Aorta (tissue), 5 donors: Measurements from ENCODE around the gene SLC6A20. TPM values are rescaled to one million over a fixed set of nuclear protein-coding genes. Genes with fewer than 3 reads are reported as not detected.

Experiments
- ATAC-seq: fragments of 200-7000 bp; cut with Tn5 transposase; one replicate; pipeline ENCODE4 v1.9.1; 2022; ENCODE audit warnings: moderate library complexity; ENCODE audit not compliant: low FRiP score
- DNase-seq, 2 donors: peaks; one replicate each; pipeline ENCODE4 v3.0.0-alpha.2; 2020
- H3K27ac ChIP-seq, 2 donors: one replicate each; pipeline ENCODE4 v1.5.1; 2013; ENCODE audit warnings: low read length in 2 of 2, mild to moderate bottlenecking in 2 of 2, moderate library complexity in 2 of 2, control low read depth in 1 of 2, inconsistent platforms in 1 of 2, low read depth in 1 of 2
- H3K27me3 ChIP-seq, 2 donors: one replicate each; pipeline ENCODE4 v1.6.1; 2013; ENCODE audit warnings: control low read depth in 1 of 2, low read length in 1 of 2, mild to moderate bottlenecking in 1 of 2, moderate library complexity in 1 of 2; ENCODE audit not compliant: insufficient read depth in 2 of 2, control insufficient read depth in 1 of 2
- H3K36me3 ChIP-seq, 2 donors: one replicate each; pipeline ENCODE4 v1.6.1; 2013; ENCODE audit warnings: control low read depth in 1 of 2, low read length in 1 of 2, mild to moderate bottlenecking in 1 of 2; ENCODE audit not compliant: insufficient read depth in 2 of 2, control insufficient read depth in 1 of 2
- H3K4me1 ChIP-seq, 2 donors: one replicate each; pipeline ENCODE4 v1.6.1; 2013; ENCODE audit warnings: low read length in 2 of 2, control low read depth in 1 of 2, mild to moderate bottlenecking in 1 of 2, moderate library complexity in 1 of 2; ENCODE audit not compliant: insufficient read depth in 2 of 2, control insufficient read depth in 1 of 2
- H3K4me3 ChIP-seq, 2 donors: one replicate each; pipeline ENCODE4 v1.5.1; 2013; ENCODE audit warnings: low read length in 2 of 2, control low read depth in 1 of 2, mild to moderate bottlenecking in 1 of 2
- H3K9me3 ChIP-seq: one replicate; pipeline ENCODE4 v1.6.1; 2013; ENCODE audit warnings: mild to moderate bottlenecking, low read length; ENCODE audit not compliant: control insufficient read depth
- WGBS, 2 donors: extraction: QIAGEN DNeasy Blood & Tissue Kit; methylation state at CpG; one replicate each; pipeline ENCODE4 v1.1.7; 2013; 5-methylcytosine and 5-hydroxymethylcytosine counted together
- intact Hi-C, 2 donors: fragments of 100-400 bp; cut with DNase I; formaldehyde crosslinking; loops; one replicate each; pipeline versions ENCODE4 v1.14.2 to v1.15.0; 2022
- polyA plus RNA-seq, 2 donors: library from polyadenylated mRNA; stranded (reverse); fragments of 200-250 nt; gene quantifications; one replicate each; pipeline ENCODE4 v1.2.3, GENCODE V29; 2013
- total RNA-seq, 2 donors: library from RNA; stranded (reverse); fragmentation: NEBNext Ultra II Directional; extraction: Animal tissue kit (Norgen Biotek cat#: 25700); gene quantifications; one replicate each; pipeline ENCODE4 v1.2.1, GENCODE V29; 2021
- donor health status: healthy with polysubstance abuse.
- donor health status: Bipolar disorder and iron deficiency.
- donor health status: DM: no; HTN: no; CAD: no.
- donor health status: DM: no; HTN: no; CAD: no.
- donor health status: DM: yes; HTN: yes; CAD: no.

SLC6A20 gene
- total and polyA plus RNA-seq, 4 donors = 0.10 to 1.0 (median 0.15) TPM; not detected in 1

DNA sequence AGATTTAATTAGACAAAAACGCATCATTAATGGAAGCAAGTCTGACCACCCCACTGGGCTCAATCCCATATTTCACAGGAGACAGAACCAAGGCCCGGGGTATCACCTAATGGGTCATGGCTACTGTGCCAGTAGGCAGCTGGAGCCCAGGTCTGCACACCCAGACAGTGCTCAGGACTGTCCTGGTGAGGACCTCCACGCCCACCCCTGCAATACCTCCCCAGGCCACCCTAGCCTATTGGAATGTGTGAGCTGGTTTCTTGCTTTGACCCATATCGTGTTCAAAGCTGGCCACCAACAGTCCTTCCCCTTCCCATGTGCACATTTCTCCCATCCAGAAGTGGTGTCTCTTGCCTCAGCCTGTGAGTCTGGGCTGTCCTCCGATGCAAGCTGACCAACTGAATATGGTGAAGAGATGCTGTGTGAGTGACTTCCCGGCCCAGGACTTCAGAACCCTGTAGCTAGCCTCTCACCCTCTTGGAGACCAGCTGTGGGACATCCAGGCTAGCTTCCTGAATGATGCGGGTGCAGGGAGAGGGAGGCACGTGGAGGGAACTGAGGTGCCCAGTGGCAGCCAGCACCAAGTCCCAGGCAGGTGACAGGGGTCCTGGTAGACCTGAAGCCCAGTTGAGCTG, 19.1 kb downstream of the SLC6A20 start:
- Histone ChIP-seq H3K27me3 (no peaks in the 10 kb centered on the region), H3K36me3 (no peaks in the 10 kb centered on the region), H3K9me3 (no peaks in the 10 kb centered on the region), H3K4me1 (no peaks in the 10 kb centered on the region), H3K4me3 (no peak overlapping the region), H3K27ac (no peak overlapping the region)
- ATAC-seq (no peak), DNase-seq (no peak)
- 88 to 89% methylated on average over 8 of the region's 8 CpGs for WGBS, 2 donors
- intact Hi-C loops = loop anchor here in 1 of 2 donors (10.0 kb wide), 1 partner anchor 128 kb away; no protein-coding TSS in a partner anchor

DNA sequence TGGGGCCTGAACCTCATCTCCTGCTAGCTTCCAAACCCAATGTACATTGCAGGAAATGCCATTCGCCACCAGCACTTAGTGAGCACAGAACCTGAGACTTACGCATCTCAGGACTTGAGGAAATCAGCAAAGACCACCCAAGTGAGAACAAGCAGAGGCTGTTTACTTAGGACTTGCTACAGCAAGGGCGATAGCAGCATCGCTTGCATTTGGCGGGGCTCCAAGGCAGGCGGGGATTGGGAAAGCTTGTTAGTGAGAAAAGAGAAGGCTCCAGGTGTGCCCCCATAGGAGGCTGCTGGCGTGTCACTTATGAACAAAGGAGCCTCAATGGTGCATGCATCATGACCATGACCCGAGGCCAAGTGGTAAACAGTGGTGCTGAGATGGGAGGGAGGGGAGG, 19.7 kb downstream of the SLC6A20 start:
- Histone ChIP-seq H3K27me3 (no peaks in the 10 kb centered on the region), H3K36me3 (no peaks in the 10 kb centered on the region), H3K4me3 (no peak overlapping the region), H3K4me1 (no peaks in the 10 kb centered on the region), H3K9me3 (no peaks in the 10 kb centered on the region), H3K27ac (no peak overlapping the region)
- 51 to 53% methylated on average over 8 of the region's 8 CpGs for WGBS, 2 donors
- DNase-seq = no peak
- intact Hi-C loops = loop anchor here in 1 of 2 donors (10.0 kb wide), 1 partner anchor 128 kb away; no protein-coding TSS in a partner anchor
- no peak for ATAC-seq

DNA sequence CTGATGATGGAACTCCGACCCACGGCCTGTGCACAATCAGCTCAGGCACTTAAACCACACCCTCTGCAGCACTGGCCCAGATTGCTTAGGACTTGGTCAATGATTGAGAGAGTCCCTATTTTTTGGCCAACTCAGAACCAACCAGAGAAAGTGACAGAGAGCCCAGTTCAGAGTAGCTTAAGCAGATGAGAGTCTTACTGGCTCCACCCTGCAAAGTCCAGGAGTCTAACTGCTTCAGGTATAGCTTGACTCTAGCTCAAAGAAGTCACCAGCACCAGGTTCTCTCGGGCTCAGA, 20.1 kb downstream of the SLC6A20 start:
- intact Hi-C loops = loop anchor here in 1 of 2 donors (10.0 kb wide), 1 partner anchor 129 kb away; no protein-coding TSS in a partner anchor
- Histone ChIP-seq H3K9me3 (no peaks in the 10 kb centered on the region), H3K27me3 (no peaks in the 10 kb centered on the region), H3K27ac (no peak overlapping the region), H3K4me3 (no peak overlapping the region), H3K4me1 (no peaks in the 10 kb centered on the region), H3K36me3 (no peaks in the 10 kb centered on the region)
- DNase-seq = no peak
- 61 to 69% methylated on average over 3 of the region's 3 CpGs for WGBS, 2 donors
- no peak for ATAC-seq

DNA sequence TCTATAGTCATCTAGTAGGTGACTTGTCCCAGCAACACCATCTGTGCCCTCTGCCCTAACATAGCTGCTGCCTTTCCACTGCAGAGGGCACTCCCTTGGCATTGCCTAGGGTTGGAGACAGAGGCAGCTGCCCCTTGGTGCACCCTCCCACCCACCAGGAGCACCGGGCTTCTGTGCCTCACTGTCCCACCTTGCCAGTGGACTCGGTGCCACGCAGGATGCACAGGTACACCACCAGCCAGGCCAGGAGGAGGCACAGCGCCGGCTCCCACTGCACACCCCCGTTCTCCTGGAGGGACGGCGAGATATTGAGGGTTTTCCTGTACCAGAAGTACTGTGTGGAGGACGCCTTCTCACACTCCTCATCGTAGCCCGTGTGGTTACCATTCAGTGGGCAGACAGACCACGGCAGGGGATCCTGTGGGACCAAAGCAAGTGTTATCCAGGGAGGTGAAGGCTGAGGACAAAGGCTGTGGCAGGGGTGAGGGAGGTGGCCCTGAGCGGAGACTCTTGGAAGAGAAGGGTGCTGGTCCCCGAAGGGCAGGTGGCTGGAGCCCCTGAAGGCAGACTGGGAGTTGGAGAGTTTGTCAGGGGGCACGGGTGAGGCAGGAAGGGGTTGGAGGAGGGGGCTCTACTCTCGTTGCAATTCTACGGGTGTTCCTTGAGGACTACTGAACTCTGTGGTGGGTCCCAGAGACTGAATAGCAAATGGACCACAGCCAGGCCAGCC, 20.6 kb downstream of the SLC6A20 start:
- intact Hi-C loops = loop anchor here in 1 of 2 donors (10.0 kb wide), 1 partner anchor 129 kb away; no protein-coding TSS in a partner anchor

DNA sequence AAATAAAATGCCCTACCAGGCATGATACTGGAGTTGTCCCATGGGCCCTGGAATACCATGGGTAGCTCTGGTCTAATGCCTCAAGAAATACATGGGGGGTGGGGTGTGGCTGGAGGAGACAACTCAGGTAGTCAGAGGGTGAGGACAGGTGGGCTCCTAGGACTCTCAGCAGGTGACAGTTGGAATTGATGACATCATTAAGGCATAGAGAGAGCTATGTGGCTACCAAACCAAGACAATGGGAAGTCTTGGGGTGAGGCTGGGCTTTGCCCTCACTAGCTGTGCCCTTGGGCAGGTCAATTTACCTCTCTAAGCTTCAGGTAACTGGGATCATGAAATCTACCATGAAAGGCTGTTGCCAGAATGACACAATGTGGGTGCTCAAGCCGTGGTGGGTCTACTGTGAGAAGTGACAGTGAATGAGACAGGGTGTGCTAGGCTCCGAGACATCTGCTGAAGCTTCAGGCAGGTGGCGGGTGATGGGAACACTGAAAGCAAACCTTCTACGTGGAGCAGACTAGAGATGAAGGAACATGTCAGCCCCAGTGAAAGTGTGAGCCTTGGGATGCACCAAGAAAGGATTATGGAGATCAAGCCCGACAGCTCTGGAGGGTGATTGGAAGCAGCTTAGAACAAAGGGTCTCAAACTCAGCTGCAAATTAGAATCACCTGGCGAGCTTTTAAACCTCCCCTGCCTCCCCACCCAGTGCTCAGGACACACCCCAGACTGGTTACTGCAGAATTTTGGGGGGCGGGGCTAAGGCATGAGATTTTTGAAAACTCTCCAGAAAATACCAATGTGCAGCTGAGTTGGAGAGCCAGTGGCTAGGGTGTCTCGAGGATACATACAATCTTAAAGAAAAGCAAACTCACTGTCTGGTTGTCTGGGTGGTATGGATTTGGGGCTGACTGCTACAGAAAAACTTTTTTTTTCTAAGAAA, 21.5 kb downstream of the SLC6A20 start:
- H3K27ac ChIP-seq = no peak overlapping the region
- no peaks in the 10 kb centered on the region for H3K4me1 ChIP-seq
- no peak for ATAC-seq
- no peaks in the 10 kb centered on the region for H3K27me3 ChIP-seq
- 71 to 72% methylated on average over 8 of the region's 8 CpGs for WGBS, 2 donors
- no peak for DNase-seq
- H3K9me3 ChIP-seq = no peaks in the 10 kb centered on the region
- H3K4me3 ChIP-seq = no peak overlapping the region
- H3K36me3 ChIP-seq = no peaks in the 10 kb centered on the region
- intact Hi-C loops = loop anchor here in 1 of 2 donors (10.0 kb wide), 1 partner anchor 130 kb away; no protein-coding TSS in a partner anchor

More for the DNA sequence above, 20.6 kb downstream of the SLC6A20 start:
- no peaks in the 10 kb centered on the region for H3K9me3 ChIP-seq
- H3K27ac ChIP-seq = no peak overlapping the region
- 89 to 91% methylated on average over 16 to 17 of the region's 17 CpGs for WGBS, 2 donors
- DNase-seq (no peak), ATAC-seq (no peak)
- H3K4me1 ChIP-seq = no peaks in the 10 kb centered on the region
- H3K4me3 ChIP-seq = no peak overlapping the region
- no peaks in the 10 kb centered on the region for H3K27me3 ChIP-seq
- H3K36me3 ChIP-seq = no peaks in the 10 kb centered on the region

DNA sequence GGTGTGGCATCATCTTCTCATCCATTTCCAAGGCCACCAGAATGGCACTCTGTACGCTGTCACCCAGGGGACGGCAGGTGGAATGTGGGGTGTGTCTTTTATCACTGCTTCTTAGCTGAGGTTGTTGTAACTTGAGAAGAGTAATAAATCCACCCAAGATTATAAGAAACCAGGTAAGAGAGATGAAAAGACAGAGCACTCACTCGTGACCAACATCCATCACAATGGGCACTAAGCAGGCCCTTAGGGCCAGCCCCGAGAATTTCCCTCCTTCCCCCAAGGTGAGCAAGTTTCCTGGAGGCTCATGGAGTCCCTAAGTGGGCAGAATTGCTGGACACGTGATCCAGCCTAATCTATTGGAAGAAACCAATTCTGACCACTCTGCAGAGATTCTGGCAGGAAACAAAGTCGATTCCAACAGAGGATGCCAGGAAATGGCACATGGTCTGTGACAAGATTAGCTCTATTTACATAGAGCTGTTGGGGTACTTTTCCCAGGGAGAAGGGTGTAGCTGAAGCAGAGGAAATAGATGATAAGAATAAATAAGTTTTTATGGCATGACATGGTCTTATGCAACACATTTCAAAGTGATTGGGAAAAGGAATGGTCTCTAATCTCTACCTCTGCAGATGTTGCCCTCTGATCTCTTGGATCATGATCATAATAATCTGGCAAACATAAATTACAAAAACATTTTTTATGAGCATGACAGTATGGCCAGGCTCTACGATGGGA, 22.5 kb downstream of the SLC6A20 start:
- Histone ChIP-seq H3K4me3 (no peak overlapping the region), H3K27me3 (no peaks in the 10 kb centered on the region), H3K36me3 (no peaks in the 10 kb centered on the region), H3K9me3 (no peaks in the 10 kb centered on the region), H3K4me1 (no peaks in the 10 kb centered on the region), H3K27ac (no peak overlapping the region)
- 54 to 58% methylated on average over 7 of the region's 7 CpGs for WGBS, 2 donors
- no peak for ATAC-seq
- no peak for DNase-seq
- intact Hi-C loops = loop anchor here in 1 of 2 donors (10.0 kb wide), 1 partner anchor 131 kb away; no protein-coding TSS in a partner anchor

DNA sequence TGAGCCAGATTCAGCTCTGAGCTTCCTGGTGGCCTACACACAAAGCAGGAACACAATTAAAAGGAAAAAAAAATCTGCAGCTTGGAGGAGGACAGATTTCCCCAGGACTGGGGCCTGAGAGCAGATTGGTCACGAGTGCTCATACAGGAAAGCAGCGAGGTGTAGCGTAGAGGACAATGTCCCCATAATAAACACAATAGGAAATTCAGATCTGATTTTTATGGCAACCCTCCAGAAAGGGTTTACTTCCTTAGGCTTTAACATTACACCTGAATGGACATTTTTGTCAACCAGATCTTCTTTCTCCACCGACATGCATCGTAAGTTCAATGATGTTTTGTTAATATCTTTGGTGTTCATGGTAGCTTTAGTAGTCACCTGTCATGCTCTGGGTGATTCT, 23.3 kb downstream of the SLC6A20 start:
- WGBS, 2 donors = 91 to 95% methylated on average over 5 of the region's 5 CpGs
- intact Hi-C loops = loop anchor here in 1 of 2 donors (10.0 kb wide), 1 partner anchor 132 kb away; no protein-coding TSS in a partner anchor
- H3K36me3 ChIP-seq = no peaks in the 10 kb centered on the region
- ATAC-seq (no peak), DNase-seq (no peak)
- no peak overlapping the region for H3K4me3 ChIP-seq
- no peaks in the 10 kb centered on the region for H3K9me3 ChIP-seq
- no peaks in the 10 kb centered on the region for H3K4me1 ChIP-seq
- no peaks in the 10 kb centered on the region for H3K27me3 ChIP-seq
- no peak overlapping the region for H3K27ac ChIP-seq
